Measurements from ENCODE around the gene ERICH3.

ERICH3 gene

GRCh38 chr1:74578101-74578500 lies 95.5 kb downstream of the ERICH3 start (continued):
- no peak for TF ChIP-seq TOX (CRISPR knock-in tag; IDR thresholded peaks at IDR 0.05; ENCODE audit: borderline replicate concordance)
- no peak for TF ChIP-seq SNAI2 (CRISPR knock-in tag; IDR thresholded peaks at IDR 0.05)
- no peak for TF ChIP-seq ARNTL (CRISPR knock-in tag; IDR thresholded peaks at IDR 0.05; ENCODE audit: borderline replicate concordance, low read depth)
- no peak for TF ChIP-seq ZNF565 (CRISPR knock-in tag; conservative IDR thresholded peaks at IDR 0.05; ENCODE audit: low read depth)
- no peak for TF ChIP-seq POU6F1 (CRISPR knock-in tag; IDR thresholded peaks at IDR 0.05; ENCODE audit: borderline replicate concordance, low read depth)
- no peak for TF ChIP-seq ZNF8 (CRISPR knock-in tag; IDR thresholded peaks at IDR 0.05)
- TF ChIP-seq ZC3H10 (CRISPR knock-in tag; IDR thresholded peaks at IDR 0.05) = no peak
- TF ChIP-seq OSR1 (CRISPR knock-in tag; IDR thresholded peaks at IDR 0.05) = no peak

GRCh38 chr1:74571891-74572290 lies 101.7 kb downstream of the ERICH3 start:
- no peak for TF ChIP-seq SNAI2 (CRISPR knock-in tag; IDR thresholded peaks at IDR 0.05)
- TF ChIP-seq PPARA (CRISPR knock-in tag; IDR thresholded peaks at IDR 0.05; ENCODE audit: borderline replicate concordance) = no peak
- no peak for TF ChIP-seq POU6F1 (CRISPR knock-in tag; IDR thresholded peaks at IDR 0.05; ENCODE audit: borderline replicate concordance, low read depth)
- TF ChIP-seq ZNF565 (CRISPR knock-in tag; conservative IDR thresholded peaks at IDR 0.05; ENCODE audit: low read depth) = no peak
- TF ChIP-seq ZNF70 (CRISPR knock-in tag; IDR thresholded peaks at IDR 0.05) = no peak
- no peak for TF ChIP-seq CSRNP3 (CRISPR knock-in tag; IDR thresholded peaks at IDR 0.05)
- ATAC-seq = peak; percentile 56

- no peak for ATAC-seq
- TF ChIP-seq PPARA (CRISPR knock-in tag; IDR thresholded peaks at IDR 0.05; ENCODE audit: borderline replicate concordance) (no peak), ZFP30 (CRISPR knock-in tag; IDR thresholded peaks at IDR 0.05) (no peak), POU6F1 (CRISPR knock-in tag; IDR thresholded peaks at IDR 0.05; ENCODE audit: borderline replicate concordance, low read depth) (no peak), CREB5 (CRISPR knock-in tag; IDR thresholded peaks at IDR 0.05; ENCODE audit: low read depth) (no peak), CSRNP3 (CRISPR knock-in tag; IDR thresholded peaks at IDR 0.05) (no peak), ARNTL (CRISPR knock-in tag; IDR thresholded peaks at IDR 0.05; ENCODE audit: borderline replicate concordance, low read depth) (no peak), ZNF8 (CRISPR knock-in tag; IDR thresholded peaks at IDR 0.05) (no peak), ESRRG (CRISPR knock-in tag; IDR thresholded peaks at IDR 0.05) (no peak), ZNF70 (CRISPR knock-in tag; IDR thresholded peaks at IDR 0.05) (no peak), RARB (CRISPR knock-in tag; IDR thresholded peaks at IDR 0.05) (no peak), SNAI2 (CRISPR knock-in tag; IDR thresholded peaks at IDR 0.05) (no peak), OSR1 (CRISPR knock-in tag; IDR thresholded peaks at IDR 0.05) (no peak), CSDC2 (CRISPR knock-in tag; IDR thresholded peaks at IDR 0.05) (no peak), BACH2 (CRISPR knock-in tag; IDR thresholded peaks at IDR 0.05; ENCODE audit: borderline replicate concordance) (no peak), ZFP3 (CRISPR knock-in tag; IDR thresholded peaks at IDR 0.05) (no peak), TCF4 (CRISPR knock-in tag; IDR thresholded peaks at IDR 0.05; ENCODE audit: borderline replicate concordance) (no peak), ZC3H10 (CRISPR knock-in tag; IDR thresholded peaks at IDR 0.05) (no peak)
Measured at GRCh38 chr1:74571493-74571800, 102.1 kb downstream of the ERICH3 start.
